K562 (cell line): Measurements from ENCODE around the gene KLHL29. TPM values are rescaled to one million over a fixed set of nuclear protein-coding genes. Genes with fewer than 3 reads are reported as not detected.
A peak's percentile ranks its signal among the peaks of the same experiment; 100 is the strongest.

Experiments
- ATAC-seq: fragments of 200-7000 bp; cut with Tn5 transposase; 3 replicates; pipeline ENCODE4 v1.9.1; 2020; ENCODE audit warnings: moderate library complexity
- BruUV-seq: library from RNA; stranded (reverse); fragments of 400-500 nt; replicated peaks from 2 replicates; lab custom pipeline; 2021; lab: Mats Ljungman, UMichigan
- CTCF ChIA-PET: fragments of 300-600 bp; formaldehyde crosslinking; extraction: SDS; loops from one replicate; lab custom pipeline; 2021; ENCODE audit warnings: low intra/inter-chr PET ratio; lab: Yijun Ruan, JAX
- POLR2A ChIA-PET: fragments of 300-600, 350-650 bp; sonication (Branson Sonifier 250); formaldehyde crosslinking; extraction: SDS; loops from one replicate; lab custom pipeline; 2021; ENCODE audit warnings: antibody characterized with exemption, inconsistent platforms; lab: Yijun Ruan, JAX
- DNase-seq, 4 experiments: peaks; one replicate each; pipeline versions ENCODE4 v3.0.0 to v3.0.0-alpha.2; 2011 to 2018; ENCODE audit warnings: low spot score in 3 of 4, mixed read lengths in 3 of 4; ENCODE audit errors: extremely low read depth in 1 of 4
- FAIRE-seq: peaks from 2 replicates; lab custom pipeline; 2011; peaks lifted over from hg19 to GRCh38; lab: Jason Lieb, UNC
- H2AFZ ChIP-seq: 2 replicates; pipeline ENCODE4 v1.6.0; 2011; ENCODE audit warnings: low read depth, low read length, control low read depth, inconsistent platforms
- H3K27ac ChIP-seq: fragments of 200-600 bp; 3 replicates; pipeline ENCODE4 v1.8.0; 2011; ENCODE audit warnings: low read depth, mild to moderate bottlenecking, control low read depth, inconsistent platforms, low read length, moderate library complexity, mixed read lengths; ENCODE audit errors: extremely low read depth
- H3K27me3 ChIP-seq, 2 experiments: fragments of 300-600 bp in 1 of 2; 2 replicates in 1 of 2; 3 replicates in 1 of 2; pipeline versions ENCODE4 v1.6.0 to v1.8.0; 2011; ENCODE audit warnings: inconsistent platforms in 2 of 2, low read length in 2 of 2, mild to moderate bottlenecking in 1 of 2, mixed read lengths in 1 of 2, moderate library complexity in 1 of 2; ENCODE audit not compliant: control insufficient read depth in 2 of 2, insufficient read depth in 2 of 2
- H3K36me3 ChIP-seq: fragments of 300-600 bp; 3 replicates; pipeline ENCODE4 v1.8.0; 2011; ENCODE audit warnings: mild to moderate bottlenecking, low read length, inconsistent platforms; ENCODE audit not compliant: control insufficient read depth, insufficient read depth
- H3K4me1 ChIP-seq, 2 experiments: fragments of 200-600 bp in 1 of 2; replicated peaks in 1 of 2; 2 replicates in 1 of 2; 3 replicates in 1 of 2; pipeline versions ENCODE4 v1.5.1 to v1.8.0; 2011; ENCODE audit warnings: inconsistent platforms in 2 of 2, low read length in 2 of 2, mild to moderate bottlenecking in 1 of 2, mixed read lengths in 1 of 2, moderate library complexity in 1 of 2; ENCODE audit not compliant: control insufficient read depth in 2 of 2, insufficient read depth in 2 of 2
- H3K4me2 ChIP-seq: 2 replicates; pipeline ENCODE4 v1.6.1; 2011; ENCODE audit warnings: low read length, control low read depth, inconsistent platforms, mixed read lengths; ENCODE audit not compliant: insufficient read depth
- H3K4me3 ChIP-seq: fragments of 200-600 bp; sonication (generic), shearing (Covaris generic); 2 replicates; pipeline ENCODE4 v1.5.1; 2016; ENCODE audit warnings: control low read depth, inconsistent platforms
- H3K79me2 ChIP-seq: fragments of 200-600 bp; 3 replicates; pipeline ENCODE4 v1.8.0; 2011; ENCODE audit warnings: low read length, inconsistent platforms; ENCODE audit not compliant: control insufficient read depth, insufficient read depth
- H3K9ac ChIP-seq, 2 experiments: 2 replicates each; pipeline versions ENCODE4 v1.6.0 to v1.6.1; 2011; ENCODE audit warnings: low read depth in 2 of 2, low read length in 2 of 2, control low read depth in 1 of 2, inconsistent platforms in 1 of 2, mild to moderate bottlenecking in 1 of 2, mixed read lengths in 1 of 2; ENCODE audit not compliant: insufficient read depth in 1 of 2
- H3K9me1 ChIP-seq: one replicate; pipeline ENCODE4 v1.6.0; 2011; ENCODE audit warnings: inconsistent platforms, mild to moderate bottlenecking, low read length, moderate library complexity; ENCODE audit not compliant: control insufficient read depth, insufficient read depth
- H3K9me3 ChIP-seq: replicated peaks from 2 replicates; pipeline ENCODE4 v1.5.1; 2011; ENCODE audit warnings: low read depth, low read length, inconsistent platforms; ENCODE audit not compliant: control insufficient read depth, insufficient read depth
- H4K20me1 ChIP-seq: replicated peaks from 2 replicates; pipeline ENCODE4 v1.6.1; 2011; ENCODE audit warnings: low read length, inconsistent platforms, mixed read lengths; ENCODE audit not compliant: control insufficient read depth, insufficient read depth
- EZH2 ChIP-seq: IDR thresholded peaks from 2 replicates; pipeline ENCODE4 v1.6.1; 2012; ENCODE audit warnings: low read depth, mild to moderate bottlenecking, inconsistent platforms, low read length, borderline replicate concordance
- HLTF ChIP-seq: fragments of 450-650 bp; IDR thresholded peaks from 2 replicates; pipeline ENCODE4 v1.6.1; 2016
- KAT2B ChIP-seq: IDR thresholded peaks from one replicate; pipeline ENCODE4 v1.6.1; 2012; ENCODE audit warnings: low read depth, mild to moderate bottlenecking, control low read depth, inconsistent platforms, low read length, moderate library complexity
- NCOR1 ChIP-seq: fragments of 450-650 bp; IDR thresholded peaks from 2 replicates; pipeline ENCODE4 v1.6.1; 2016; ENCODE audit warnings: mild to moderate bottlenecking, moderate library complexity
- POLR2B ChIP-seq: fragments of 450-650 bp; IDR thresholded peaks from 2 replicates; pipeline ENCODE4 v1.6.1; 2018; ENCODE audit warnings: low read depth; ENCODE audit not compliant: partially characterized antibody
- RNF2 ChIP-seq: sonication (generic); IDR thresholded peaks from 2 replicates; pipeline ENCODE4 v1.6.1; 2016
- SRSF9 ChIP-seq: fragments of 200-400 bp; formaldehyde crosslinking; IDR thresholded peaks from 2 replicates; pipeline ENCODE4 v1.6.1; 2017; ENCODE audit warnings: low read depth, low read length, borderline replicate concordance
- ZBTB7A ChIP-seq: IDR thresholded peaks from 2 replicates; pipeline ENCODE4 v1.6.1; 2011; ENCODE audit warnings: low read depth, mild to moderate bottlenecking, low read length, moderate library complexity, borderline replicate concordance; ENCODE audit not compliant: control insufficient read depth
- ZNF124 ChIP-seq: sonication (generic); formaldehyde crosslinking; IDR thresholded peaks from 2 replicates; pipeline ENCODE4 v1.8.1; 2022; ENCODE audit warnings: missing genetic modification reagents
- ZNF217 ChIP-seq: sonication (generic); formaldehyde crosslinking; IDR thresholded peaks from 2 replicates; pipeline ENCODE4 v1.8.0; 2022; ENCODE audit warnings: mild to moderate bottlenecking, missing genetic modification reagents
- WGBS: fragments of 100-300 bp; shearing (Covaris generic); methylation state at CpG from one replicate; pipeline ENCODE4 v1.1.6; 2016; ENCODE audit warnings: low coverage, mixed read lengths; ENCODE audit not compliant: insufficient coverage; ENCODE audit errors: missing lambda C conversion rate; 5-methylcytosine and 5-hydroxymethylcytosine counted together
- in situ Hi-C: fragments of 300-500 bp; cut with MboI; formaldehyde crosslinking; loops from 4 replicates; pipeline ENCODE4 v1.15.0; 2018; ENCODE audit warnings: inconsistent platforms, mixed read lengths
- intact Hi-C: fragments of 100-400 bp; cut with micrococcal nuclease; formaldehyde crosslinking; loops from 2 replicates; pipeline ENCODE4 v1.14.2; 2022
- polyA plus RNA-seq, 8 experiments: library from polyadenylated mRNA; depleted of rRNA in 4 of 8; stranded (reverse) in 5 of 8; unstranded in 3 of 8; fragments of >200 nt; fragmentation: Nextera tagmentation in 2 of 8; fragmentation: Illumina TruSeq in 1 of 8; extraction: Ambion mirVana in 2 of 8; extraction: Trizol in 1 of 8; gene quantifications; 2 replicates each; pipeline versions ENCODE4 v1.2.1 to v1.2.3, GENCODE V29; 2011 to 2014; ENCODE audit warnings: inconsistent platforms in 1 of 8, missing spikeins in 1 of 8
- total RNA-seq, 7 experiments: library from RNA; depleted of rRNA in 6 of 7; stranded (reverse); fragments of >200 nt in 6 of 7; fragmentation: Illumina TruSeq in 2 of 7; extraction: Trizol in 2 of 7; gene quantifications; 2 replicates each; pipeline versions ENCODE4 v1.2.1 to v1.2.3, GENCODE V29; 2011 to 2021; ENCODE audit warnings: low replicate concordance in 1 of 7
- TF ChIP-seq, protein P1 (sequence below), 2 experiments: fragments of 450-650 bp; conservative IDR thresholded peaks; 2 replicates each; pipeline ENCODE4 v1.6.1; 2017; ENCODE audit warnings: mild to moderate bottlenecking in 2 of 2, moderate library complexity in 2 of 2
- TF ChIP-seq, protein P2 (sequence below), 3 experiments: fragments of 200-800 bp in 1 of 3; fragments of 250-450 bp in 1 of 3; fragments of 450-650 bp in 1 of 3; sonication (Bioruptor Pico) in 1 of 3; sonication (Bioruptor generic) in 1 of 3; formaldehyde crosslinking in 1 of 3; IDR thresholded peaks; 2 replicates each; pipeline versions ENCODE4 v1.6.1 to v1.8.0; 2016 to 2022; ENCODE audit warnings: mild to moderate bottlenecking in 2 of 3, missing genetic modification characterization in 2 of 3, missing compliant biosample characterization in 1 of 3, moderate library complexity in 1 of 3

The KLHL29 gene
- total and polyA plus RNA-seq, 9 of the 15 experiments (the other 6 are each of a cell fraction or from before 2014, with no cell fraction given) = 0.03 to 0.31 (median 0.08) TPM; not detected in 1

DNA sequence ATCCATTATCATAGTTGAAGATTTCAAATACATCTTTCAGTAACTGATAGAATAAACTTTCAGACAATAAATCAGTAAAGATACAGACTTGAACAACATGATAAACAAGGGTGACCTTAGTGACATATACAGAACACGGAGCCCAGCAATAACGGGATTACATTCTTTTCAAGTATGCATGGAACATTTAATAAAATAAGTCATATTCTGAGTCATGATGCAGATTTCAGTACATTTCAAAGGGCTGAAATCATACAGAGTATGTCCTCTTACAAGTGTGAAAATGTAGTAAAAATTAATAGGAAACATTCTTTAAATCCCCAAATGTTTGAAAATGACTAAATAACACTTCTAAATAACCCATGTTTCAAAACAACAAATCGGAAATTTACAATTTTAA lies 17.2 kb upstream of the KLHL29 start:
- H2AFZ ChIP-seq = no peak overlapping the region
- intact Hi-C loops (no loop called here), in situ Hi-C loops (no loop called here)
- no peaks in the 10 kb centered on the region for H3K36me3 ChIP-seq
- CTCF ChIA-PET = no interaction called here
- 2% methylated on average over 3 of the region's 3 CpGs for WGBS
- H3K79me2 ChIP-seq = no peaks in the 10 kb centered on the region
- POLR2A ChIA-PET = no interaction called here
- no peaks in the 10 kb centered on the region for H3K9me3 ChIP-seq
- H3K4me3 ChIP-seq = no peak overlapping the region
- H3K27ac ChIP-seq = no peak overlapping the region
- FAIRE-seq (no peak), ATAC-seq (no peak), DNase-seq (no peak)
- H3K4me2 ChIP-seq = no peak overlapping the region
- no peak for TF ChIP-seq EZH2
- TF ChIP-seq, protein P1, sequence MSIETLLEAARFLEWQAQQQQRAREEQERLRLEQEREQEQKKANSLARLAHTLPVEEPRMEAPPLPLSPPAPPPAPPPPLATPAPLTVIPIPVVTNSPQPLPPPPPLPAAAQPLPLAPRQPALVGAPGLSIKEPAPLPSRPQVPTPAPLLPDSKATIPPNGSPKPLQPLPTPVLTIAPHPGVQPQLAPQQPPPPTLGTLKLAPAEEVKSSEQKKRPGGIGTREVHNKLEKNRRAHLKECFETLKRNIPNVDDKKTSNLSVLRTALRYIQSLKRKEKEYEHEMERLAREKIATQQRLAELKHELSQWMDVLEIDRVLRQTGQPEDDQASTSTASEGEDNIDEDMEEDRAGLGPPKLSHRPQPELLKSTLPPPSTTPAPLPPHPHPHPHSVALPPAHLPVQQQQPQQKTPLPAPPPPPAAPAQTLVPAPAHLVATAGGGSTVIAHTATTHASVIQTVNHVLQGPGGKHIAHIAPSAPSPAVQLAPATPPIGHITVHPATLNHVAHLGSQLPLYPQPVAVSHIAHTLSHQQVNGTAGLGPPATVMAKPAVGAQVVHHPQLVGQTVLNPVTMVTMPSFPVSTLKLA (conservative IDR thresholded peaks at IDR 0.05) = no peak
- TF ChIP-seq RNF2 = 0 out of 2 replicates have a peak, but pooled peaks have one; percentile 26
- H3K9ac ChIP-seq = no peak overlapping the region
- H3K4me1 ChIP-seq = no peaks in the 10 kb centered on the region
- peaks cover 0 to 6% of the 10 kb centered on the region in 2 experiments; a peak in 2 of 5 replicates for H3K27me3 ChIP-seq
- no peaks in the 10 kb centered on the region for H3K9me1 ChIP-seq
- no peaks in the 10 kb centered on the region; the same call in 1 of the 2 replicates for H4K20me1 ChIP-seq
- BruUV-seq = no TSS peak

DNA sequence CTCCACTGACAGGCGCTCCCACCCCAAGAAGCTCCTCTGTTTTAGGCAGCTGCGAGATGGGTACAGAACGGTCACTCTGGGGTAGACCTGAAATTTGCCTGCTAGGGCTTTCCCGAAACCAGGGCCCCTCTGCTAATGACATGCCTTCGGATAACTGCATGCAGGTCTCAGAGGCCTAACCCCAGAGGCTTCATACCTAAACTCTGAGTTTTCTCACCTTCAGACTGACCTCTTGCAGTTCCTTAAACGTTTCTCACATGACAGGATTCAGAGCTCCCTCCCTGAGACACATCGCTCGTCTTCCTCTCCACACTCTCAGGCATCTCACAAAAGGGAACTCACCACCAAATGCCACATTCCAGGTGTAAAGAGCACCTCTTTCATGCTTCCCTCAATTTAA lies 11.3 kb upstream of the KLHL29 start:
- peaks cover 0 to 15% of the 10 kb centered on the region in 2 experiments; a peak in 2 of 5 replicates for H3K27me3 ChIP-seq
- H2AFZ ChIP-seq = no peak overlapping the region
- POLR2A ChIA-PET = no interaction called here
- H3K4me3 ChIP-seq = no peak overlapping the region
- no peaks in the 10 kb centered on the region; the same call in 1 of the 2 replicates for H4K20me1 ChIP-seq
- no peak overlapping the region for H3K27ac ChIP-seq
- FAIRE-seq (no peak), DNase-seq (no peak), ATAC-seq (no peak)
- H3K36me3 ChIP-seq = no peaks in the 10 kb centered on the region
- H3K79me2 ChIP-seq = no peaks in the 10 kb centered on the region
- no peak overlapping the region for H3K9ac ChIP-seq
- intact Hi-C loops = no loop called here
- WGBS = 8% methylated on average over 8 of the region's 8 CpGs
- H3K9me3 ChIP-seq = no peaks in the 10 kb centered on the region
- H3K9me1 ChIP-seq = no peaks in the 10 kb centered on the region
- CTCF ChIA-PET = no interaction called here
- in situ Hi-C loops = no loop called here
- H3K4me2 ChIP-seq = no peak overlapping the region
- peaks cover 0 to 4% of the 10 kb centered on the region in 2 experiments; a peak in 2 of 5 replicates for H3K4me1 ChIP-seq
- BruUV-seq = no TSS peak
- TF ChIP-seq ZBTB7A (no peak), POLR2B (no peak), NCOR1 (no peak), ZNF124 (no peak), KAT2B (no peak), HLTF (no peak), SRSF9 (no peak), ZNF217 (no peak)
- TF ChIP-seq, protein P2, sequence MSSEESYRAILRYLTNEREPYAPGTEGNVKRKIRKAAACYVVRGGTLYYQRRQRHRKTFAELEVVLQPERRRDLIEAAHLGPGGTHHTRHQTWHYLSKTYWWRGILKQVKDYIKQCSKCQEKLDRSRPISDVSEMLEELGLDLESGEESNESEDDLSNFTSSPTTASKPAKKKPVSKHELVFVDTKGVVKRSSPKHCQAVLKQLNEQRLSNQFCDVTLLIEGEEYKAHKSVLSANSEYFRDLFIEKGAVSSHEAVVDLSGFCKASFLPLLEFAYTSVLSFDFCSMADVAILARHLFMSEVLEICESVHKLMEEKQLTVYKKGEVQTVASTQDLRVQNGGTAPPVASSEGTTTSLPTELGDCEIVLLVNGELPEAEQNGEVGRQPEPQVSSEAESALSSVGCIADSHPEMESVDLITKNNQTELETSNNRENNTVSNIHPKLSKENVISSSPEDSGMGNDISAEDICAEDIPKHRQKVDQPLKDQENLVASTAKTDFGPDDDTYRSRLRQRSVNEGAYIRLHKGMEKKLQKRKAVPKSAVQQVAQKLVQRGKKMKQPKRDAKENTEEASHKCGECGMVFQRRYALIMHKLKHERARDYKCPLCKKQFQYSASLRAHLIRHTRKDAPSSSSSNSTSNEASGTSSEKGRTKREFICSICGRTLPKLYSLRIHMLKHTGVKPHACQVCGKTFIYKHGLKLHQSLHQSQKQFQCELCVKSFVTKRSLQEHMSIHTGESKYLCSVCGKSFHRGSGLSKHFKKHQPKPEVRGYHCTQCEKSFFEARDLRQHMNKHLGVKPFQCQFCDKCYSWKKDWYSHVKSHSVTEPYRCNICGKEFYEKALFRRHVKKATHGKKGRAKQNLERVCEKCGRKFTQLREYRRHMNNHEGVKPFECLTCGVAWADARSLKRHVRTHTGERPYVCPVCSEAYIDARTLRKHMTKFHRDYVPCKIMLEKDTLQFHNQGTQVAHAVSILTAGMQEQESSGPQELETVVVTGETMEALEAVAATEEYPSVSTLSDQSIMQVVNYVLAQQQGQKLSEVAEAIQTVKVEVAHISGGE (CRISPR knock-in tag; IDR thresholded peaks at IDR 0.05) = no peak
